ENCODE data around the gene LIMS2.

GRCh38 chr2:127678531-127678930 lies 3.2 kb upstream of the LIMS2 start:
- no peak for TF ChIP-seq POLR2A (IDR thresholded peaks at IDR 0.05; ENCODE audit: low read depth)
- no peak for TF ChIP-seq CTCF (IDR thresholded peaks at IDR 0.05)
- TF ChIP-seq POLR2AphosphoS5 (IDR thresholded peaks at IDR 0.05), result no peak
